PC-9 (cell line): ENCODE data around the gene ZNF474.

Experiments
- EZH2 ChIP-seq: fragments of 200-600 bp; sonication (generic); IDR thresholded peaks from 2 replicates; pipeline ENCODE4 v1.8.0; 2017; ENCODE audit warnings: antibody characterized with exemption, low read depth
- TF ChIP-seq, protein P1 (sequence below): fragments of 200-600 bp; sonication (generic); conservative IDR thresholded peaks from 2 replicates; pipeline ENCODE4 v1.6.1; 2017; ENCODE audit warnings: mixed run types, antibody characterized with exemption, mild to moderate bottlenecking, moderate library complexity

- TF ChIP-seq, protein P1, sequence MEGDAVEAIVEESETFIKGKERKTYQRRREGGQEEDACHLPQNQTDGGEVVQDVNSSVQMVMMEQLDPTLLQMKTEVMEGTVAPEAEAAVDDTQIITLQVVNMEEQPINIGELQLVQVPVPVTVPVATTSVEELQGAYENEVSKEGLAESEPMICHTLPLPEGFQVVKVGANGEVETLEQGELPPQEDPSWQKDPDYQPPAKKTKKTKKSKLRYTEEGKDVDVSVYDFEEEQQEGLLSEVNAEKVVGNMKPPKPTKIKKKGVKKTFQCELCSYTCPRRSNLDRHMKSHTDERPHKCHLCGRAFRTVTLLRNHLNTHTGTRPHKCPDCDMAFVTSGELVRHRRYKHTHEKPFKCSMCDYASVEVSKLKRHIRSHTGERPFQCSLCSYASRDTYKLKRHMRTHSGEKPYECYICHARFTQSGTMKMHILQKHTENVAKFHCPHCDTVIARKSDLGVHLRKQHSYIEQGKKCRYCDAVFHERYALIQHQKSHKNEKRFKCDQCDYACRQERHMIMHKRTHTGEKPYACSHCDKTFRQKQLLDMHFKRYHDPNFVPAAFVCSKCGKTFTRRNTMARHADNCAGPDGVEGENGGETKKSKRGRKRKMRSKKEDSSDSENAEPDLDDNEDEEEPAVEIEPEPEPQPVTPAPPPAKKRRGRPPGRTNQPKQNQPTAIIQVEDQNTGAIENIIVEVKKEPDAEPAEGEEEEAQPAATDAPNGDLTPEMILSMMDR = no peak
- TF ChIP-seq EZH2 = no peak
These were observed 25.6 kb downstream of the ZNF474 start for GRCh38 chr5:122154910-122155309.
